NOMO-1 (cell line): ENCODE measurements around the gene BAK1.

Experiments used
- DNase-seq, 2 experiments: peaks; one replicate each; lab custom pipeline; 2025; ENCODE audit not compliant: unreplicated experiment in 2 of 2; lab: John Stamatoyannopoulos, UW

BAK1 gene

GRCh38 chr6:33579828-33580714 is at the start of gene BAK1:
BAK1 (minus strand) TSS chr6:33580276; CDS start chr6:33577604, 2,672 bp downstream.
- DNase-seq, result peak; percentile 81 to 95

GRCh38 chr6:33628401-33628964 is 48.4 kb upstream of the BAK1 start:
- no peak for DNase-seq

- DNase-seq, result no peak
Observed at GRCh38 chr6:33627876-33628275, 47.8 kb upstream of the BAK1 start.

GRCh38 chr6:33624856-33625255 is 44.8 kb upstream of the BAK1 start:
- no peak for DNase-seq

- DNase-seq, result no peak
Observed at GRCh38 chr6:33623895-33624381, 43.9 kb upstream of the BAK1 start.

GRCh38 chr6:33622456-33623431 is 42.7 kb upstream of the BAK1 start:
- DNase-seq, result no peak

- no peak for DNase-seq
Observed at GRCh38 chr6:33621711-33622388, 41.8 kb upstream of the BAK1 start.

- peak; percentile 49 to 52 for DNase-seq
Observed at GRCh38 chr6:33620856-33621710, 41.0 kb upstream of the BAK1 start, which contains the start of gene ITPR3. ITPR3 (plus strand) TSS chr6:33621322; CDS start chr6:33621603, 281 bp downstream.

GRCh38 chr6:33620158-33620855 is 40.2 kb upstream of the BAK1 start:
- DNase-seq, result peak; percentile 26 to 49

GRCh38 chr6:33619166-33619840 is 39.2 kb upstream of the BAK1 start:
- DNase-seq, result no peak

- DNase-seq, result no peak
Observed at GRCh38 chr6:33616913-33617312, 36.8 kb upstream of the BAK1 start.

- DNase-seq, result no peak
Observed at GRCh38 chr6:33616113-33616512, 36.0 kb upstream of the BAK1 start.

GRCh38 chr6:33613795-33614168 is 33.7 kb upstream of the BAK1 start:
- no peak for DNase-seq

- DNase-seq, result no peak
Observed at GRCh38 chr6:33613146-33613794, 33.2 kb upstream of the BAK1 start.

GRCh38 chr6:33610779-33611732 is 31.0 kb upstream of the BAK1 start:
- DNase-seq, result no peak

- DNase-seq, result no peak
Observed at GRCh38 chr6:33610067-33610466, 30.0 kb upstream of the BAK1 start.

- no peak for DNase-seq
Observed at GRCh38 chr6:33609528-33609927, 29.5 kb upstream of the BAK1 start.
